IgD-negative memory B cell (primary cell): ENCODE measurements around the gene ACAA2. TPM values are rescaled to one million over a fixed set of nuclear protein-coding genes. Genes with fewer than 3 reads are reported as not detected.
"Not testable (repeated sequence)": the region's sequence is repeated elsewhere in the genome, so short reads cannot be mapped to it uniquely, and the experiment has no call there.

Experiments used
- H3K27ac Mint-ChIP-seq, 3 donors: one replicate each; pipeline ENCODE4 v1.8.0; 2020 to 2022; ENCODE audit warnings: mild to moderate bottlenecking in 3 of 3, mixed read lengths in 3 of 3, moderate library complexity in 1 of 3
- H3K27me3 Mint-ChIP-seq: one replicate; pipeline ENCODE4 v1.8.0; 2021; ENCODE audit warnings: mixed read lengths
- H3K36me3 Mint-ChIP-seq: one replicate; pipeline ENCODE4 v1.8.0; 2020; ENCODE audit warnings: mild to moderate bottlenecking, mixed read lengths
- H3K4me1 Mint-ChIP-seq, 3 donors: one replicate each; pipeline ENCODE4 v1.8.0; 2020 to 2022; ENCODE audit warnings: mixed read lengths in 3 of 3, mild to moderate bottlenecking in 1 of 3
- H3K4me3 Mint-ChIP-seq, 4 donors: one replicate each; pipeline ENCODE4 v1.8.0; 2020 to 2022; ENCODE audit warnings: mild to moderate bottlenecking in 4 of 4, mixed read lengths in 4 of 4, moderate library complexity in 3 of 4
- H3K9me3 Mint-ChIP-seq, 3 donors: one replicate each; pipeline ENCODE4 v1.8.0; 2020 to 2021; ENCODE audit warnings: mixed read lengths in 3 of 3, mild to moderate bottlenecking in 1 of 3
- polyA plus RNA-seq: library from polyadenylated mRNA; unstranded; fragments of 300-500 nt; fragmentation: Illumina TruSeq; gene quantifications from one replicate; pipeline ENCODE4 v1.2.3, GENCODE V29; 2021

The ACAA2 gene
- polyA plus RNA-seq, 1 donor from 2014 or later, result 41.7 TPM

DNA sequence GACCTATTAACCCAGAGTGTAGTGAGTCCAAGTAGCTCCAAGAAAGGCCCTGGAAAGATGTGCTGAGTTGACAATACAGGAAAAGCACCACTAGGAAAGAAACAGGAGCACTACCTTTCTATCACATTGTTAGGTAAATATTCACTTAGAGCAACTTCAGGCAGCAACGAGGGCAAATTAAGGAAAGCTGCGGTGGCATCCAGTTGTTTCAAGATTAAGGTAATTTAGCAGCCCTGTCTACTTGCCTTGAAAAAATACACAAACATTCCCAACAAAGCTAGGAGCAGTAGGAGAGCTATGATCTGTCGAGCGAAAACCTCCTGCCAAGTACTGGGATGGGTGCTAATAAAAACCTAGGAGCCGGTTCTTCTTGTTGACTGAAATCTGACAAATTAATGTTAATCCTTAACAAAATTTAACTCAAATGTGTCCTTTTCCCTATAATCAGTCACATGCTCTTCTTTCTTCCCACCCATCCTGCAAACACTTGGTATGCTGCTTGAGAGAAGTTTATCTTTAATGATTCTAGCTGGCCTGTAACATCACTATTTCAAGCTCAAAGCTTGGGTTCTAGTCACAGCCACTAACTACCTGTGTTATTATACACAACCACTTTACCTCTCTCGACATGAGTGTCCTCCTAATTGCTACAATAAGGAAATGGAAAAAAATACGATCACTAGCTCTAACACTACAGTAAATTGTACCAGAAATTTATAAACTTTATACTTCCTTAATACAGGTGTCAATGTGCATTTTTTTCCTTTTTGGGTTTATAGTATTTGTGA lies 2.0 kb downstream of the ACAA2 start:
- H3K4me1 Mint-ChIP-seq, result peaks cover 20 to 21% (median 20%) of the 10 kb centered on the region in 3 donors
- H3K4me3 Mint-ChIP-seq, result peak overlapping the region in 2 of 4 donors; percentile 41 to 95

DNA sequence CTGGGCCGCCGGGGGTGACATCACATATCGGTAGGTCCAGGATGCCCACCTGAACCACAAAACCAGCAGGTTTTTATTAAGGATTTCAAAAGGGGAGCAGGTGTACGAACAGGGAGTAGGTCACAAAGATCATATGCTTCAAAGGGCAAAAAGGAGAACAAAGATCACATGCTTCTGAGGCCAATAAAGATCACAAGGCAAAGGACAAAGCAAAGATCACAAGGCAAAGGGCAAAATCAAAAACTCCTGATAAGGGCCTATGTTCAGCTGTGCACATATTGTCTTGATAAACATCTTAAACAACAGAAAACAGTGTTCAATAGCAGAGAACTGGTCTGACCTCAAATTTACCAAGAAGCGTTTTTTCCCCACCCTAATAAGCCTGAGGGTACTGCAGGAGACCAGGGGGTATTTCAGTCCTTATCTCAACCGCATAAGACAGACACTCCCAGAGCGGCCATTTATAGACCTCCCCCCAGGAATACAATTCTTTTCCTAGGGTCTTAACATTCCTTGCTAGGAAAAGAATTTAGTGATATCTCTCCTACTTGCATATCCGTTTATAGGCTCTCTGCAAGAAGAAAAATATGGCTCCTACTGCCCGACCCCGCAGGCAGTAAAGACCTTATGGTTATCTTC lies 4.7 kb downstream of the ACAA2 start:
- not testable (repeated sequence) for H3K27ac Mint-ChIP-seq, H3K4me3 Mint-ChIP-seq, H3K9me3 Mint-ChIP-seq, H3K36me3 Mint-ChIP-seq, H3K27me3 Mint-ChIP-seq
- peaks cover 10 to 17% (median 13%) of the 10 kb centered on the region in 3 donors for H3K4me1 Mint-ChIP-seq

More for the DNA sequence above, 2.0 kb downstream of the ACAA2 start:
- Mint-ChIP-seq H3K27ac (no peak overlapping the region), H3K9me3 (peaks cover 5 to 8% (median 6%) of the 10 kb centered on the region in 3 donors), H3K36me3 (peaks cover 3% of the 10 kb centered on the region), H3K27me3 (no peaks in the 10 kb centered on the region)

DNA sequence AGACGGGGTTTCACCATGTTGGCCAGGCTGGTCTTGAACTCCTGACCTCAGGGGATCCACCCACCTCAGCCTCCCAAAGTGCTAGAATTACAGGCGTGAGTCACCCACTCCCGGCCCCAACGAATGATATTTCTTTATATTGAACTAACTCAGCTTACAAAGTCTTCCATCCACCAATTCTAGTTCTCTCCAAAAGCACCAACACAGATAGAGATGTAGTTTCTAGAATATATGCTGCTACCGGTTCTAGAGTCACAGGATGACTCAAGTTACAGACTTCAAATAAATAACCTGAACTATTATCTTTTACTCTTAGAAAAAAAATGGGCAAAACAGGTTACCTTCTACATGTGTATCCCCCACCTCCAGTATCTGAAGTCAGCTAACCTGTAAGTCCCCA lies 9.2 kb downstream of the ACAA2 start:
- peaks cover 0 to 6% (median 2%) of the 10 kb centered on the region in 3 donors for H3K4me1 Mint-ChIP-seq
- peaks cover 0 to 3% (median under 1%) of the 10 kb centered on the region in 3 donors for H3K9me3 Mint-ChIP-seq
- H3K36me3 Mint-ChIP-seq, result peaks cover 4% of the 10 kb centered on the region
- no peaks in the 10 kb centered on the region for H3K27me3 Mint-ChIP-seq
- H3K4me3 Mint-ChIP-seq, result no peak overlapping the region
- no peak overlapping the region for H3K27ac Mint-ChIP-seq

DNA sequence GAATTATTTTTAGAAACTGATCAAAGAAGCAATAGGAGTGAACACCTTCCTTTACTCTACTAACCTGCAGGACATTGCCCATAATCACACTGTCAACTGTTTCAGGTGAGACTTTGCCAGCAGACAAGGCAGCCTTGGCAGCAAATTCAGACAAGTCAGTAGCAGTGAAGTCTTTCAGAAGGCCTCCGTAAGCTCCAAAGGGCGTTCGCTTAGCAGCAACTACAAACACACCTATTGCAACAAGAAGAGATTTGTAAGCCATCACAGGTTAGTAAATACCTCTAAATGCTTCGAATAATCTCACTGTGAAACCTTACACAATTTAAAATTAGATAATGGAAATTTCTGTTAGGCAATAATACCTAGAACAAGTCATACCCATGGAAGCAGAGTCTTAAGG lies 10.7 kb downstream of the ACAA2 start:
- H3K27ac Mint-ChIP-seq, result no peak overlapping the region
- H3K36me3 Mint-ChIP-seq, result peaks cover 2% of the 10 kb centered on the region
- H3K9me3 Mint-ChIP-seq, result no peaks in the 10 kb centered on the region
- no peak overlapping the region for H3K4me3 Mint-ChIP-seq
- peaks cover 0 to 6% (median 2%) of the 10 kb centered on the region in 3 donors for H3K4me1 Mint-ChIP-seq
- no peaks in the 10 kb centered on the region for H3K27me3 Mint-ChIP-seq

DNA sequence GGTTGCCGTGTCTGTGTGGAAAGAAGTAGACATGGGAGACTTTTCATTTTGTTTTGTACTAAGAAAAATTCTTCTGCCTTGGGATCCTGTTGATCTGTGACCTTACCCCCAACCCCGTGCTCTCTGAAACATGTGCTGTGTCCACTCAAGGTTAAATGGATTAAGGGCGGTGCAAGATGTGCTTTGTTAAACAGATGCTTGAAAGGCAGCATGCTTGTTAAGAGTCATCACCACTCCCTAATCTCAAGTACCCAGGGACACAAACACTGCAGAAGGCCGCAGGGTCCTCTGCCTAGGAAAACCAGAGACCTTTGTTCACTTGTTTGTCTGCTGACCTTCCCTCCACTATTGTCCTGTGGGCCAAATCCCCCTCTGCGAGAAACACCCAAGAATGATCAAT lies 12.8 kb downstream of the ACAA2 start:
- H3K9me3 Mint-ChIP-seq, H3K4me3 Mint-ChIP-seq, H3K4me1 Mint-ChIP-seq, H3K27ac Mint-ChIP-seq, H3K36me3 Mint-ChIP-seq, H3K27me3 Mint-ChIP-seq: not testable (repeated sequence)

DNA sequence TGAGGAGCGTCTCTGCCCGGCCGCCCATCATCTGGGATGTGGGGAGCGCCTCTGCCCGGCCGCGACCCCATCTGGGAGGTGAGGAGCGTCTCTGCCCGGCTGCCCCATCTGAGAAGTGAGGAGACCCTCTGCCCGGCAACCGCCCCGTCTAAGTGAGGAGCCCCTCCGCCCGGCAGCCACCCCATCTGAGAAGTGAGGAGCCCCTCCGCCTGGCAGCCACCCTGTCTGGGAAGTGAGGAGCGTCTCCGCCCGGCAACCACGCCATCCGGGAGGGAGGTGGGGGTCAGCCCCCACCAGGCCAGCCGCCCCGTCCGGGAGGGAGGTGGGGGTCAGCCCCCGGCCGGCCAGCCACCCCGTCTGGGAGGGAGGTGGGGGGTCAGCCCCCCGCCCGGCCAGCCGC lies 13.5 kb downstream of the ACAA2 start:
- not testable (repeated sequence) for H3K27me3 Mint-ChIP-seq, H3K36me3 Mint-ChIP-seq, H3K4me3 Mint-ChIP-seq, H3K27ac Mint-ChIP-seq, H3K4me1 Mint-ChIP-seq, H3K9me3 Mint-ChIP-seq

DNA sequence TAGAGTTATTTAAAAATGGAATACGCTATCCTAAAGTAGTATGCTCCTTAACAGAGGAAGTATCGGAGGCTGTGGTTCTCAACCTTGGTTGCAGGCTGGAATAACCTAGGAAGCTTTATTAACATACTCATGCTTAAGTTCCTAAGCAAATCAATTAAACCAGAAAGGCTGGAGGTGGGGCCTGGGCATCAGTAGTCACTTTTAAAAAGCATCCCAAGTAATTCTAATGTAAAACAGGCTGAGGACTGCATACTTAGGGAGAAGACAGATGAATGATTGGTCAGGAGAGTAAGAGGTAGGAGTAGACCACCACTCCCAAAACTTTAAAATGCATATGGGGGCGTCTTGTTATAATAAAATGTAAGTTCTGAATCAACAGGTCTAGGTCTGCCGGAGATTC lies 15.3 kb downstream of the ACAA2 start:
- Mint-ChIP-seq H3K27ac (no peak overlapping the region), H3K4me1 (no peaks in the 10 kb centered on the region), H3K36me3 (peaks cover 1% of the 10 kb centered on the region), H3K27me3 (no peaks in the 10 kb centered on the region), H3K4me3 (no peak overlapping the region), H3K9me3 (no peaks in the 10 kb centered on the region)

DNA sequence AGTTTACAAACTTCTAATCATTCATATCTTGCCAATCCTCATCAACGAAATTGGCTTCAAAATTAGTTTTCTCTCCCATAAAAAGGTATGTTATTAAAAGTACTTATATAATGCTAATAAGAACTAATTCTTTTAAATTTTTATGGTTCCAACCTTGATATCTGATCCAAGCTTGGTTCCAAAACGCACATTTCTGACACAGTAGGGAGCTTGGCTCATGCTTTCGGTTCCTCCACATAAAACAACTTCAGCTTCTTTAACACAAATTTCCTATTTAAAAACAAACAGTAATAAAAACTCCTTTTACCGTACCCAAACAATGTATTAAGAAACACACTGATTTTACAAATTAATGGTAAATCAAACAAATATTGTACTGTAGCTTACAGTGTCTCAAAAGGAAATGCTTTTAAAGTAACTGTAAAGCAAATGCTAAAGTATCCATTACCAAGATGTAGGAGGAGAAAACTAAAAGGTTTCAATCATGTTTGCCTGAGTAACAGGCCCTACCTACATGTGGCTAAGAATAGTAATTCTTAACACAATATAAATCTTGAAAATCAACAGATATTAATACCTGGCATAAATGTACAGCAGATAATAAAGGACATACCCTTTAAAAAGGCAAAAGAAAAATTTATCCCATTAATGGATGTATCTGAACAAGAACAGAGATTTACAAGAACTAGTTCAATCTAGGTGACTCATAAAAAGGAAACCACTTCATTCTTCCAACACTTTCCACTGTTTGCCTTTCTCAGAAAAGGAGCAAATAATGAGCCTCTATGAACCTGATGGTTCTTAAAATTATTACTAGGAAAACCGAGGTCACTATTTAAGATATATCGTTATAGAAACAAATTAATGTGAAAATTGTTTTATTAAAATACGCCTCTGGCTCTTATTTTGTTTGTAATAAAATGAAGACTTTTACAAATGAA lies 17.5 kb downstream of the ACAA2 start:
- Mint-ChIP-seq H3K27me3 (no peaks in the 10 kb centered on the region), H3K9me3 (no peaks in the 10 kb centered on the region), H3K4me1 (no peaks in the 10 kb centered on the region), H3K27ac (no peak overlapping the region), H3K4me3 (no peak overlapping the region), H3K36me3 (peaks cover 7% of the 10 kb centered on the region)

DNA sequence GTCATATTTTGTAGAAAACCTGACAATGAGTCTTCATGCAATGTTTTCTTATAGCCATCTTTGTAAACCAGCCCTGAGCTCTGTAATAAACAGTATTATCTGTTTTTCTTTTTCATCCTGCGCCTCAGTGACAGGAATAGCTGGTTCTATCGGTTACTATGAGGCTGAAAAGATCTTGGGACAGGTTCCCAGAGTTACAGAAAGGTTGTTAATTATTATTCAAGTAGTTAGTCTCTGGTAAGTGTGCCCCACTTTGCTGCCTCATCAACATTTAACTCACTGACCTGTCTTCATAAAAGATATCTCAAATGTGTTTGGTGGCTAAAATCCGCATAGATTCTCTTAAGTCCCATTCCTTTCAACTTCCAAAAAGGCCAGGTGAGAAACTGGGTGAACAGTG lies 18.6 kb downstream of the ACAA2 start:
- Mint-ChIP-seq H3K9me3 (no peaks in the 10 kb centered on the region), H3K27me3 (no peaks in the 10 kb centered on the region), H3K36me3 (peaks cover 12% of the 10 kb centered on the region), H3K4me3 (no peak overlapping the region), H3K27ac (no peak overlapping the region), H3K4me1 (no peaks in the 10 kb centered on the region)

DNA sequence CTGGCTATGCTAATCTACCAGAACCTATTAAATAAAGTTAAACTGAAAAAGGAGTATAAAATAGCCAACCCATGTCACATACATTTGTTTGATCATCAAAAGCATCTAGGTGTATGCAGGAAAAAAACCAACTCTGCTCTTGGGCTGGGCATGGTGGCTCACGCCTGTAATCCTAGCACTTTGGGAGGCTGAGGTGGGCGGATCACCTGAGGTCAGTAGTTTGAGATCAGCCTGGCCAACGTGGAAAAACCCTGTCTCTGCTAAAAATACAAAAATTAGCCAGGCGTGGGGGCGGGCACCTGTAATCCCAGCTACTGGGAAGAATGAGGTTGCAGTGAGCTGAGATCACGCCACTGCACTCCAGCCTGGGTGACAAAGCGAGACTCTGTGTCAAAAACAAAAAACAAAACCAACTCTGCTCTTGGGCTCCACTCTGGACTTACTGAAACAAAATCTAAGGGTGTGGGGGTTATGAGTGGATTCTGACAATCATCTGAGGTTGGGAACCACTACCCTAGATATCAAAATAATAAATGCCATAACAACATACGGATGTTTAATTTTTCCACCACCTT lies 23.7 kb downstream of the ACAA2 start:
- not testable (repeated sequence) for H3K27me3 Mint-ChIP-seq, H3K9me3 Mint-ChIP-seq, H3K4me3 Mint-ChIP-seq
- peaks cover 11% of the 10 kb centered on the region for H3K36me3 Mint-ChIP-seq
- H3K27ac Mint-ChIP-seq, result peak overlapping the region in 1 of 3 donors; percentile 64
- peaks cover 0 to 10% (median 5%) of the 10 kb centered on the region in 3 donors for H3K4me1 Mint-ChIP-seq

DNA sequence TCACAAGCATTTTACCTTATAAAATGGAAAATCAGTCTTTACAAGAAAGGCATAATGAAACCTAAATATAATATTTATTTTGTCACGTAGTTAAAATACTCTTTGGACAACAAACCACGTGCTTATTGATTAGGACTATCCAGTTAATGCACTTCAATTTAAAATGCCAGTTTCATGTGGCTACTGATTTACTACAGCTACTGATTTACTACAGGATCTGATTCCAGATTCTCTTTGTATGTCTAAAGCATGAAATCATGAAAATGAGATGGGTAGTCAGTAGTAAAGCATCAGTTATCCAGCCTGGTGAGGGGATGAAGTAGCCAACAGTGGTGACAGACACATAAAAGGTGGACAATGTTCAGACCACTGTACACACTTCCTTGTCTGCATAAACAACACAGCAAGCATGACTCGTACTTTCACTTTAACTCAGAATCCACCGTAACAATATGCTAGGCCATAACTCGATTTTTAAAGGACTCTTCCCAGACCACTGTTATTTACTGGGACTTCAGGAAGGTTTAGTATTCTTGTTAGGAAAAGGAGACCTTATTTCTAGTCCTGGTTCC lies 24.9 kb downstream of the ACAA2 start:
- Mint-ChIP-seq H3K4me1 (peaks cover 0 to 10% (median 5%) of the 10 kb centered on the region in 3 donors), H3K27ac (peak overlapping the region in 1 of 3 donors; percentile 64), H3K9me3 (peaks cover 0 to 1% (median 0%) of the 10 kb centered on the region in 3 donors), H3K4me3 (peak overlapping the region in 2 of 4 donors; percentile 16 to 19), H3K36me3 (peaks cover 21% of the 10 kb centered on the region), H3K27me3 (no peaks in the 10 kb centered on the region)

DNA sequence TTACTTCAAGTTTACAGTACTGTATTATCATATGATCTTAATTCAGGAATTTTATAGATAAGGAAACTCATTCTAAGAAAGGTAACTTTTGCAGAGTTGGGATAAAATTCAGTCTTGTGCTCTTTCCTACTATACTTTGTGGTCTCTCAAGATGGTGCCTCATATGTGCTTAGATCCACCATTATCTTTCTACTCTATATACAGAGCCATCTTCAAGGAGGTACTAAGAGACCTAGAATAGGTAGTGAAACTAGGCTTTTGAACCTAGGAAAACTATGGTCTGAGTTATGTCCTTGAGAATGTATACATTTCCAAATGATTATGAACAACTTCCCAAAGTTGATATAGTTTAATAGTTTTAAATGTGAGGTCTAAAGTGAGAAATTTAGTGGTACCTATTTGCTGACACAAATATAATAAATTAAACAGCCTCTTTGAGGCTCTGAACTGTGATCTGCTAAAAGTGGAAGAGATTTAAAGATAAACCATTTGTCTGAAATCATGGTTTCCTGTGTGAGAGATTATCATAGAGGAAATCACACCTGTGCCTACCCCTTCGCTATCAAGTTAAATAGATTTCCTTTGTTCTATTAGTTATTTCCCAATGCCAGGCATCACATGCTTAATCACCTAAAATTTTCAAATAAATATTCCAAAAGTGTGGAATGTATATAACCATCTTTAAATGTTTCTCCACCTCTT lies 27.2 kb downstream of the ACAA2 start:
- Mint-ChIP-seq H3K4me1 (peaks cover 0 to 10% (median 5%) of the 10 kb centered on the region in 3 donors), H3K4me3 (no peak overlapping the region), H3K27me3 (no peaks in the 10 kb centered on the region), H3K9me3 (peaks cover 0 to 1% (median 0%) of the 10 kb centered on the region in 3 donors), H3K36me3 (peaks cover 30% of the 10 kb centered on the region), H3K27ac (no peak overlapping the region)

DNA sequence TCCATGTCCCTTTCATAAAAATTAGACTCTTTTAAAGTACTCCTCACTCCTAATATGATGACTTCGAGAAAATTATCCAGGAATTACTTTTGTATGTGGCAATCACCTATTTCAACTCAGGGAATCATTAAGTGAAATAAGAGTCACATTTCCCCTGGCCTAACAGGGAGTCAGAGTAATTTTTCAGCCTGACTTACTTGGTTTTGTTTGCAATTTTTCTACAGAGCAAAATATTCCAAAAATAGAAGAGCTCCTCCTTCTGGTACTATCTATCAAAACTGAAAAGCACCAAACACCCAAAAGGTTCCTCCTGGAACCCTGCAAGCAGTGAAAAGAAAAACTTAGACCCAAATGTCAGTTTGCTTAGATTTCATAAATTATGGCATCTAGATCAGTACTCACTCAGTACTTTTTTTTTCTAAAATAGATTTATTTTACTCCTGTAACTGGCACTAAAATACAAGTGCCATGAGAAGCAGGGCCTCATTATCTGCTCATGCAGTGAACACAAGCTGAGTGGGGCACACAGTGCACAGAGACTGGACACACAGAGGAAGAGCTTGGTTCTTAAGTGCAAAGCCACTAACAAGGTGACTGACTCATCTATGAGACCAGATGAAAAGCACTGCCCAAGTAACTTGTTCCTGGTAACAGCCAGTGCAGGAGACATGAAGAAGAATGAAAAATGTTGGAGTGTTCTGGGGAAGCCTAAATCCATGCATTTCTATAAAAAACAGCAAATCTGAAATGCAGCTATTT lies 28.7 kb downstream of the ACAA2 start:
- H3K9me3 Mint-ChIP-seq, result peaks cover 0 to 4% (median 2%) of the 10 kb centered on the region in 3 donors
- no peak overlapping the region for H3K4me3 Mint-ChIP-seq
- no peaks in the 10 kb centered on the region for H3K27me3 Mint-ChIP-seq
- H3K36me3 Mint-ChIP-seq, result peaks cover 28% of the 10 kb centered on the region
- H3K27ac Mint-ChIP-seq, result peak overlapping the region in 1 of 3 donors; percentile 59
- H3K4me1 Mint-ChIP-seq, result peaks cover 0 to 10% (median 5%) of the 10 kb centered on the region in 3 donors
